ENCODE results near the gene CHST11. TPM values are rescaled to one million over a fixed set of nuclear protein-coding genes. Genes with fewer than 3 reads are reported as not detected.

CHST11 gene
- total RNA-seq, 4 donors from 2014 or later = 20.8 to 56.7 (median 26.5) TPM

DNA sequence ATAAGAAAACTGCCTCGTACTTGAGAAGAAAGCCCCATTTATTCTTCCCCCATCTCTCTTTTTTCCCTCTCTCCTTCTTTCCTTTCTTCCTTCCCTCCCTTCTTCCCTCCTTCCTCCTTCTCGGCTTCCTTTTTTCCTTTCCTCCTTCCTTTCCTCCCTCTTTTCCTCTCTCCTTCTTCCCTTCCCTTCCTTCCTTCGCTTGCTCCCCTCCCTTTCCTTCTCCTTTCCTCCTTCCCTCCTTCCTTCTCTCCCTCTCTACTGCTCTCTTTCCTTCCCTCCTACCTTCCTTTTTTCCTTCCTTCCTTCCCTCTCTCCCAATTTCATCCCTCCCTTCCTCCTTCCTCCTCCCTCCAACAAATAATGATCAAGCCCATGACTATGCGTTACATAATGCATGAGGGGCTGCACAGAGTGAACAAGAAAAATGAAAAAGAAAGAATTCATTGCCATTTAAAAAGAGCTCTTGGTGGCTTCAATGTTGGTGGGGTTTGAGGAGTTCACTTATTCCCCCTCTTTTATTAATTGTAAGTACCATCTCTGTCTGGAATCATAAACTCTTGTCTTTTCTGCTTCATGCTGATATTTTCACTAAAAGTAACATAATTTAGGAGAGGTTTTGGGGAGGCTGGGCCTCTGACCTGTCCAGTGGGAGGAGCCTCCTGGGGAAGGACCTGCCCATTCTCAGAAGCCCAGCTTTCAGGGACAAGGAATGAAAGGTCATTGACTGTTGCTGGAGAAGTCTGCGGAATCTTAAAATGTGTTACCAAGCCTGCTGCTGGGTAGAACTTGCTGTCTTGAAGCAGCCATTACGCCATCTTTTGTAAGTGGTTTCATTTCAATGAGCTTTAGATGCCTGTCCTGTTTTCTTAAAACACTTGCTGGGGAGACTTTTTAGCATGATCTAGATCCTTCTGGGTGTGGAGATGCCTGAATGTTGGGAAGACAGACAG lies 144.3 kb downstream of the CHST11 start:
- Histone ChIP-seq H3K27ac (peak overlapping the region in 1 of 4 donors; percentile 17), H3K36me3 (no peaks in the 10 kb centered on the region), H3K9me3 (no peaks in the 10 kb centered on the region), H3K27me3 (no peaks in the 10 kb centered on the region), H3K4me1 (peaks cover 0 to 67% (median 21%) of the 10 kb centered on the region in 4 donors), H3K4me3 (no peak overlapping the region)
- DNase-seq (ENCODE audit: low spot score in 2 of 2) = no peak
- 88 to 89% methylated on average over 6 of the region's 6 CpGs for WGBS, 2 donors
- TF ChIP-seq, protein P1, sequence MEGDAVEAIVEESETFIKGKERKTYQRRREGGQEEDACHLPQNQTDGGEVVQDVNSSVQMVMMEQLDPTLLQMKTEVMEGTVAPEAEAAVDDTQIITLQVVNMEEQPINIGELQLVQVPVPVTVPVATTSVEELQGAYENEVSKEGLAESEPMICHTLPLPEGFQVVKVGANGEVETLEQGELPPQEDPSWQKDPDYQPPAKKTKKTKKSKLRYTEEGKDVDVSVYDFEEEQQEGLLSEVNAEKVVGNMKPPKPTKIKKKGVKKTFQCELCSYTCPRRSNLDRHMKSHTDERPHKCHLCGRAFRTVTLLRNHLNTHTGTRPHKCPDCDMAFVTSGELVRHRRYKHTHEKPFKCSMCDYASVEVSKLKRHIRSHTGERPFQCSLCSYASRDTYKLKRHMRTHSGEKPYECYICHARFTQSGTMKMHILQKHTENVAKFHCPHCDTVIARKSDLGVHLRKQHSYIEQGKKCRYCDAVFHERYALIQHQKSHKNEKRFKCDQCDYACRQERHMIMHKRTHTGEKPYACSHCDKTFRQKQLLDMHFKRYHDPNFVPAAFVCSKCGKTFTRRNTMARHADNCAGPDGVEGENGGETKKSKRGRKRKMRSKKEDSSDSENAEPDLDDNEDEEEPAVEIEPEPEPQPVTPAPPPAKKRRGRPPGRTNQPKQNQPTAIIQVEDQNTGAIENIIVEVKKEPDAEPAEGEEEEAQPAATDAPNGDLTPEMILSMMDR (IDR thresholded peaks at IDR 0.05) = no peak
- TF ChIP-seq POLR2A (IDR thresholded peaks at IDR 0.05) = no peak
- no peak for TF ChIP-seq EP300 (IDR thresholded peaks at IDR 0.05)

DNA sequence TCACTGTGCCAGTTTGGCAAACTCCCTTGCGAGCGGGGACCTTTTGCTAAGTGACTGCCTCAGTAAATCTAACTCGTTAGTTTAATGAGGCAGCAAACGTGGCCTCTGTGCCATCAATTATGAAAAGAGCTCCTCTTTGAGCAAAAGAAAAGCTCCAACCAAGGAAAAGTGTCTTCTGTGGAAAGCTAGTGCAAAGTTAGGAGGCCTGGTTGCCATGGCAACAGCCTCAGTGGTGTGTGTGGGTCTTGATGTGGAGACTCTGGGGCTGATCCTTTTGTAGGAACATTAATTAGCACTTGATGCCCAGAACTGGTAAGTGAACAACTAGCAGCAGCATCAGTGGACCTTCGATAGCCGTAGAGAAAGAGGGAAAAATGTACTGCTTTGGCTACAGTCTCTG lies 145.7 kb downstream of the CHST11 start:
- no peak for DNase-seq (ENCODE audit: low spot score in 2 of 2)
- Histone ChIP-seq H3K36me3 (no peaks in the 10 kb centered on the region), H3K27me3 (no peaks in the 10 kb centered on the region), H3K4me1 (peaks cover 0 to 66% (median 25%) of the 10 kb centered on the region in 4 donors), H3K4me3 (no peak overlapping the region), H3K9me3 (no peaks in the 10 kb centered on the region), H3K27ac (no peak overlapping the region)
- WGBS, 2 donors = 93 to 94% methylated on average over 6 of the region's 6 CpGs
- TF ChIP-seq, protein P1 (IDR thresholded peaks at IDR 0.05) = no peak
- no peak for TF ChIP-seq POLR2A (IDR thresholded peaks at IDR 0.05)

DNA sequence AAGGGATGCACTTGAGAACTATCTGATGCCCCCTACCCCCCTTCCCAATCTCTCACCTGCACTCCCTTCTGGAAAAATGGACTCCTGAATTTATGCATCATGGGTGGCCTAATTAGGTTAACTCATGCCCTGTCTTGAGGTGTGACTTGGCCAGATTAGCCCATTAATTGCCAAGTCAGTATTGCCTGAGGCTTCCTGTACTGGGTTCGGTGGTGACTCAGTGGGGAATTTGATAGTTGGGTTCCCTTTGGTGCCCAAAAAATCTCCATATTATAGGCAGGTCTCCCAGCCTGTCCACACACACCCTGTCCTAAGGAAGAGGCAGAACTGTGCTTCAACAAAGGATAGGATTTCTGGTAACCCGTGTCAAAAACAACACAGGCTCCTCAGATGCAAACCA lies 146.1 kb downstream of the CHST11 start:
- H3K4me1 ChIP-seq = peaks cover 0 to 61% (median 25%) of the 10 kb centered on the region in 4 donors
- WGBS, 2 donors = 86 to 88% methylated on average over 2 of the region's 2 CpGs
- H3K27me3 ChIP-seq = no peaks in the 10 kb centered on the region
- no peaks in the 10 kb centered on the region for H3K9me3 ChIP-seq
- H3K4me3 ChIP-seq = no peak overlapping the region
- no peak for DNase-seq (ENCODE audit: low spot score in 2 of 2)
- TF ChIP-seq POLR2A (IDR thresholded peaks at IDR 0.05) = no peak
- TF ChIP-seq, protein P1 (IDR thresholded peaks at IDR 0.05) = no peak
- no peak for TF ChIP-seq EP300 (IDR thresholded peaks at IDR 0.05)
- no peaks in the 10 kb centered on the region for H3K36me3 ChIP-seq
- H3K27ac ChIP-seq = peak overlapping the region in 2 of 4 donors; percentile 79 to 81

DNA sequence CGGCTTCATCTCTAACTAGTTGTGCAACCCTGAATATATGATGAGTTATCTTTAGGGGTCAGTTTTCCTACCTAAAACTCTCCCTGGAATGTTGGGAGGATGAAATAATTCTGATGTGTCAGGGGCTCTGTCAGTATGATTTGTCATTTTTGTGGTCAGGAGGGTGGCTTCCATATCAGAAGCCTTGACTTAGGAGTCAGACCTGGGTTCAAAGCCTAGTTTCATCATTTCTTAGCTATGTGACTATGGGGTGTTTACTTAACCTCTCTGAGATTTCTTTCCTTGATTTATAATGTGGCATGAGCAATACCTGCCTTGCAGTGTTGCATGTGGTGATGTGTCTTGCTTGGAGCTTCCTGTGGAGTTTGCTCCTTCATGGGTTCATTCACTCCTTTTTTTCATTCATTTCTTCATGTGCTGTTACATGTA lies 146.8 kb downstream of the CHST11 start:
- Histone ChIP-seq H3K27me3 (no peaks in the 10 kb centered on the region), H3K4me3 (no peak overlapping the region), H3K9me3 (no peaks in the 10 kb centered on the region), H3K4me1 (peaks cover 0 to 61% (median 23%) of the 10 kb centered on the region in 4 donors), H3K27ac (peak overlapping the region; percentile 11 to 81 (median 45)), H3K36me3 (no peaks in the 10 kb centered on the region)
- 82 to 100% methylated on average over 1 of the region's 1 CpG for WGBS, 2 donors
- no peak for DNase-seq (ENCODE audit: low spot score in 2 of 2)
- no peak for TF ChIP-seq POLR2A (IDR thresholded peaks at IDR 0.05)
- TF ChIP-seq, protein P1 (IDR thresholded peaks at IDR 0.05) = no peak
- TF ChIP-seq EP300 (IDR thresholded peaks at IDR 0.05) = no peak
